H9 (cell line): ENCODE results near the gene ATP8B2. TPM values are rescaled to one million over a fixed set of nuclear protein-coding genes. Genes with fewer than 3 reads are reported as not detected.

Experiments used
- DNase-seq: peaks from one replicate; pipeline ENCODE4 v3.0.0-alpha.2; 2017
- H2AFZ ChIP-seq: one replicate; pipeline ENCODE4 v1.6.1; 2013; ENCODE audit warnings: mild to moderate bottlenecking, low read length, control low read depth, moderate library complexity
- H2AK5ac ChIP-seq: 2 replicates; pipeline ENCODE4 v1.6.1; 2013; ENCODE audit warnings: low read length, control low read depth, mixed read lengths; ENCODE audit not compliant: insufficient read length
- H2BK120ac ChIP-seq: one replicate; pipeline ENCODE4 v1.6.1; 2013; ENCODE audit warnings: low read depth, mild to moderate bottlenecking, low read length, control low read depth, inconsistent platforms; ENCODE audit not compliant: poor library complexity, severe bottlenecking
- H2BK12ac ChIP-seq: 2 replicates; pipeline ENCODE4 v1.6.1; 2013; ENCODE audit warnings: low read length, control low read depth, mixed read lengths, low read depth; ENCODE audit not compliant: insufficient read length
- H2BK15ac ChIP-seq: 2 replicates; pipeline ENCODE4 v1.6.1; 2013; ENCODE audit warnings: low read depth, low read length, control low read depth
- H2BK20ac ChIP-seq: one replicate; pipeline ENCODE4 v1.6.1; 2013; ENCODE audit warnings: low read depth, mild to moderate bottlenecking, low read length, control low read depth, inconsistent platforms; ENCODE audit not compliant: poor library complexity, severe bottlenecking
- H2BK5ac ChIP-seq: 2 replicates; pipeline ENCODE4 v1.6.1; 2013; ENCODE audit warnings: low read length, control low read depth, mixed read lengths; ENCODE audit not compliant: insufficient read length
- H3K14ac ChIP-seq: 2 replicates; pipeline ENCODE4 v1.6.1; 2013; ENCODE audit warnings: low read length, control low read depth; ENCODE audit not compliant: insufficient read depth
- H3K18ac ChIP-seq: 2 replicates; pipeline ENCODE4 v1.6.1; 2013; ENCODE audit warnings: low read depth, mild to moderate bottlenecking, mixed read lengths, low read length, control low read depth; ENCODE audit not compliant: insufficient read length
- H3K23ac ChIP-seq: 2 replicates; pipeline ENCODE4 v1.6.1; 2013; ENCODE audit warnings: low read length, control low read depth, mixed read lengths, low read depth; ENCODE audit not compliant: insufficient read length
- H3K23me2 ChIP-seq: 2 replicates; pipeline ENCODE4 v1.6.1; 2013; ENCODE audit warnings: low read depth, mild to moderate bottlenecking, mixed read lengths, low read length, control low read depth; ENCODE audit not compliant: insufficient read length, poor library complexity, severe bottlenecking
- H3K27ac ChIP-seq: 2 replicates; pipeline ENCODE4 v1.5.1; 2013; ENCODE audit warnings: low read length, control low read depth, mixed read lengths, low read depth; ENCODE audit not compliant: insufficient read length
- H3K27me3 ChIP-seq: 2 replicates; pipeline ENCODE4 v1.6.1; 2013; ENCODE audit warnings: low read length, control low read depth, inconsistent platforms; ENCODE audit not compliant: insufficient read depth
- H3K4ac ChIP-seq: 2 replicates; pipeline ENCODE4 v1.6.1; 2013; ENCODE audit warnings: low read depth, mild to moderate bottlenecking, control low read depth, inconsistent platforms, low read length, moderate library complexity
- H3K4me1 ChIP-seq: 2 replicates; pipeline ENCODE4 v1.6.1; 2013; ENCODE audit warnings: low read length, control low read depth, inconsistent platforms; ENCODE audit not compliant: insufficient read depth
- H3K4me2 ChIP-seq: 2 replicates; pipeline ENCODE4 v1.6.1; 2013; ENCODE audit warnings: low read length, control low read depth, mixed read lengths; ENCODE audit not compliant: insufficient read length, insufficient read depth
- H3K56ac ChIP-seq: 2 replicates; pipeline ENCODE4 v1.6.1; 2013; ENCODE audit warnings: low read depth, mild to moderate bottlenecking, mixed read lengths, low read length, control low read depth; ENCODE audit not compliant: insufficient read length
- H3K79me1 ChIP-seq: 2 replicates; pipeline ENCODE4 v1.6.1; 2013; ENCODE audit warnings: low read depth, mild to moderate bottlenecking, moderate library complexity, low read length, control low read depth, inconsistent platforms; ENCODE audit not compliant: insufficient read depth, poor library complexity, severe bottlenecking
- H3K79me2 ChIP-seq: 2 replicates; pipeline ENCODE4 v1.6.1; 2013; ENCODE audit warnings: low read length, control low read depth, inconsistent platforms; ENCODE audit not compliant: insufficient read depth
- H3K9ac ChIP-seq: 2 replicates; pipeline ENCODE4 v1.6.1; 2013; ENCODE audit warnings: low read length, control low read depth, mixed read lengths; ENCODE audit not compliant: insufficient read length; ENCODE audit errors: extremely low read depth
- H3K9me3 ChIP-seq: one replicate; pipeline ENCODE4 v1.6.1; 2013; ENCODE audit warnings: low read depth, low read length, inconsistent platforms; ENCODE audit not compliant: control insufficient read depth
- H3T11ph ChIP-seq: one replicate; pipeline ENCODE4 v1.6.1; 2013; ENCODE audit warnings: mild to moderate bottlenecking, low read length, control low read depth, inconsistent platforms
- H4K20me1 ChIP-seq: one replicate; pipeline ENCODE4 v1.6.1; 2013; ENCODE audit not compliant: control insufficient read depth, insufficient read length, insufficient read depth
- H4K5ac ChIP-seq: 2 replicates; pipeline ENCODE4 v1.6.1; 2013; ENCODE audit warnings: low read depth, mild to moderate bottlenecking, mixed read lengths, low read length, control low read depth; ENCODE audit not compliant: insufficient read length
- H4K8ac ChIP-seq: replicated peaks from 2 replicates; pipeline ENCODE4 v1.6.1; 2013; ENCODE audit warnings: low read length, control low read depth, mixed read lengths, low read depth; ENCODE audit not compliant: insufficient read length
- H4K91ac ChIP-seq: 2 replicates; pipeline ENCODE4 v1.6.1; 2013; ENCODE audit warnings: low read depth, mild to moderate bottlenecking, moderate library complexity, mixed read lengths, low read length, control low read depth; ENCODE audit not compliant: insufficient read length
- H3K27ac Mint-ChIP-seq, 3 experiments: 2 replicates in 2 of 3; 3 replicates in 1 of 3; pipeline ENCODE4 v1.8.0; 2020 to 2021; ENCODE audit warnings: mixed read lengths in 3 of 3, mild to moderate bottlenecking in 1 of 3, moderate library complexity in 1 of 3
- H3K27me3 Mint-ChIP-seq: 2 replicates; pipeline ENCODE4 v1.8.0; 2021; ENCODE audit warnings: low read depth, mild to moderate bottlenecking, moderate library complexity, mixed read lengths
- H3K36me3 Mint-ChIP-seq, 3 experiments: 2 replicates in 2 of 3; 3 replicates in 1 of 3; pipeline ENCODE4 v1.8.0; 2020 to 2021; ENCODE audit warnings: low read depth in 3 of 3, mixed read lengths in 3 of 3; ENCODE audit not compliant: insufficient read depth in 1 of 3
- H3K4me1 Mint-ChIP-seq, 2 experiments: 2 replicates each; pipeline ENCODE4 v1.8.0; 2020; ENCODE audit warnings: mixed read lengths in 2 of 2
- H3K4me3 Mint-ChIP-seq, 2 experiments: 2 replicates in 1 of 2; 3 replicates in 1 of 2; pipeline ENCODE4 v1.8.0; 2020 to 2021; ENCODE audit warnings: mild to moderate bottlenecking in 2 of 2, mixed read lengths in 2 of 2, moderate library complexity in 1 of 2
- H3K9me3 Mint-ChIP-seq, 2 experiments: 2 replicates in 1 of 2; 3 replicates in 1 of 2; pipeline ENCODE4 v1.8.0; 2020; ENCODE audit warnings: mild to moderate bottlenecking in 2 of 2, mixed read lengths in 2 of 2, moderate library complexity in 1 of 2
- CTCF ChIP-seq: fragments of 200-600 bp; sonication (generic); conservative IDR thresholded peaks from 3 replicates; pipeline ENCODE4 v1.8.0; 2021; ENCODE audit warnings: antibody characterized with exemption, mild to moderate bottlenecking
- WGBS: extraction: QIAGEN DNeasy Blood & Tissue Kit; methylation state at CpG from one replicate; pipeline ENCODE4 v1.1.7; 2013; ENCODE audit warnings: missing lambda C conversion rate, low lambda C conversion rate, mixed read lengths; ENCODE audit not compliant: insufficient read length; ENCODE audit errors: extremely low coverage; 5-methylcytosine and 5-hydroxymethylcytosine counted together
- total RNA-seq: library from RNA; stranded (reverse); gene quantifications from 2 replicates; pipeline ENCODE4 v1.2.1, GENCODE V29; 2021

The ATP8B2 gene
- total RNA-seq, 1 experiment from 2014 or later = 37.6 TPM

- Histone ChIP-seq H2BK12ac (no peak overlapping the region), H3K18ac (no peak overlapping the region), H2AFZ (no peak overlapping the region), H3K79me1 (no peaks in the 10 kb centered on the region), H2AK5ac (no peak overlapping the region), H3K27ac (no peak overlapping the region), H3K79me2 (no peaks in the 10 kb centered on the region), H2BK15ac (no peak overlapping the region), H3T11ph (no peak overlapping the region), H3K14ac (no peak overlapping the region), H4K5ac (no peak overlapping the region), H2BK120ac (no peak overlapping the region), H2BK20ac (no peak overlapping the region), H3K23ac (no peak overlapping the region), H4K91ac (no peak overlapping the region), H3K56ac (no peak overlapping the region), H3K9me3 (no peaks in the 10 kb centered on the region), H3K23me2 (no peaks in the 10 kb centered on the region), H3K4ac (no peak overlapping the region), H4K8ac (no peak overlapping the region), H2BK5ac (no peak overlapping the region), H4K20me1 (no peaks in the 10 kb centered on the region), H3K27me3 (no peaks in the 10 kb centered on the region), H3K4me2 (no peak overlapping the region), H3K4me1 (no peaks in the 10 kb centered on the region), H3K9ac (no peak overlapping the region)
- peaks cover 4 to 11% of the 10 kb centered on the region in 2 experiments; a peak in 2 of 4 replicates for H3K4me1 Mint-ChIP-seq
- peaks cover 2% of the 10 kb centered on the region; the same call in 1 of the 2 replicates for H3K27me3 Mint-ChIP-seq
- DNase-seq = no peak
- no peak overlapping the region for H3K27ac Mint-ChIP-seq
- H3K4me3 Mint-ChIP-seq = no peak overlapping the region
- TF ChIP-seq CTCF = no peak
- peaks cover 11% of the 10 kb centered on the region in 2 experiments for H3K9me3 Mint-ChIP-seq
- WGBS = no CpG with 5 or more reads among the region's 3 CpGs
- peaks cover 0 to 6% (median 0%) of the 10 kb centered on the region in 3 experiments; a peak in 2 of 7 replicates for H3K36me3 Mint-ChIP-seq
These were observed 36.7 kb upstream of the ATP8B2 start for GRCh38 chr1:154288661-154289060.
